HG02571 (cell line): ENCODE measurements around the gene RPLP2.

Experiments used
- ATAC-seq: cut with Tn5 transposase; IDR thresholded peaks from one replicate; pipeline ENCODE4 v1.9.1; 2021; ENCODE audit warnings: mild to moderate bottlenecking, moderate library complexity; ENCODE audit not compliant: unreplicated experiment

The RPLP2 gene

DNA sequence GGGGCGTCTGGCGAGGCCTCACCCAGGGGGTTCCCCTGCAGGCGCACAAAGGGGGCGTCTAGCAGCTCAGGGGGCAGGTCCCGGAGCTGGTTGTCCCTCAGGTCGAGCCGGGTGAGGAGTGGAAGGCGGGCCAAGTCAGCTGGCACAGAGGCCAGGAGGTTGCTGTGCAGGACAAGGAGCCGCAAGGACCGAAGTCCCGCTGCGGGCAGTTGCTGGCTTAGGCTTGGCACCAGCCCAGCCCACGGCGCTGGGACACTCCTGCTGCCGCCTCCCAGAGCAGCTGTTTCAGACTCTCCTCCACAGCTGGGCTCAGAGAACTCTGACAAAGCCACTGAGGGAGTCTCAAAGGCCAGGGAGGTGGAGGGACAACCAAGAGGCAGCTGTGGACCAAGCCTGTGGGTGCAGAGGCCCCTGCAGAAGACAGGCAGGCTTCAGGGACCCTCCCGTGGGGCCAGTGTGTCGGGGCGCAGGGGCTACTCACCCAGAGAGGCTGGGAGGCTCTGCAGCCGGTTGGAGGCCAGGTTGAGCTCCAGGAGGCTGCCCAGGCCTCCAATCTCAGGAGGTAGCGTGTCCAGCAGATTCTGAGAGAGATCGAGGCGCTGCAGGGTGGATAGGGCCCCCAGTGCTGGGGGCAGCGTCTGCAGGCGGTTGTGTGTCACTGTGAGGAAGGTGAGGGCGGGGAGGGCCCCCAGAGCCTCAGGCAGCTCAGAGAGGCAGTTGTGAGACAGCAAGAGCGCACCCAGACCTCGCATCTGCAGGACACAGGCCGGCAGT lies 6.9 kb upstream of the RPLP2 start:
- ATAC-seq, result no peak

GRCh38 chr11:803467-803742 lies 6.4 kb upstream of the RPLP2 start:
- no peak for ATAC-seq

GRCh38 chr11:803770-804598 lies 5.8 kb upstream of the RPLP2 start:
- no peak for ATAC-seq

GRCh38 chr11:804599-804964 lies 5.2 kb upstream of the RPLP2 start:
- ATAC-seq, result no peak

DNA sequence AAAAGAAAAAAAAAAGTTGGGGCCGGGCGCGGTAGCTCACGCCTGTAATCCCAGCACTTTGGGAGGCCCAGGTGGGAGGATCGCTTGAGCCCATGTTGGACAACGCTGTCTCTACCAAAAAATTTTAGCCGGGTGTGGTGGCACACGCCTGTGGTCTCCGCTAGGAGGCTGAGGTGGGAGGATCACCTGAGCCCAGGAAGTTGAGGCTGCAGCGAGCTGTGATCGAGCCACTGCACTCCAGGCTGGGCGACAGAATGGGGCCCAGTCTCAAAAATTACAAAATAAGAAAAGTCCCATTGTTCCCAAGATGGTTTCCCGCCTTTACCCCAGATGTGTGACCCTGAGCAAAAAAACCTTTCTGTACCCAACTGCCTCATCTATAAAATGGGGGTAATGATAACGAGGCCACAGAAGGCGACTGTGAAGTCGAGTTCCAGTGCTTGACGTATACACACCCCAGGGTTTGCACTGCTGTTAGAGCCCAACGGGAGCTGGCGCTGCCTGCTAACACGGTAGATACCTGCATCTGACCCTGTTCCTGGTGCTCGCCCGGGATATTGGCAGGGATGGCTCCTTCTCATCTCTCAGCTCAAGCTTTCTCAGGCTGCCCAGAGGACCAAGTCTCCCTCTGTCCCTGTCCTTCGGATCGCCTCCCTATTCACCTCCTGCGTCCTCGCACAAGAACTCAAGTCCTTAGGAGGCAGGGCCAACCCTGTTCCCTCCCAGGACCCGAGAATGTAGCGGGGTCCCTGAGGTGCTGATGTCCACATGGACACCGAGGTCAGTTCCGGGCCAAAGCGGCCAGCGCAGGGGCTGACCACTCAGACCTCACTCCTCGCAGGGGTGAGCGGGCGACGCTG lies 1.1 kb upstream of the RPLP2 start:
- ATAC-seq, result no peak

DNA sequence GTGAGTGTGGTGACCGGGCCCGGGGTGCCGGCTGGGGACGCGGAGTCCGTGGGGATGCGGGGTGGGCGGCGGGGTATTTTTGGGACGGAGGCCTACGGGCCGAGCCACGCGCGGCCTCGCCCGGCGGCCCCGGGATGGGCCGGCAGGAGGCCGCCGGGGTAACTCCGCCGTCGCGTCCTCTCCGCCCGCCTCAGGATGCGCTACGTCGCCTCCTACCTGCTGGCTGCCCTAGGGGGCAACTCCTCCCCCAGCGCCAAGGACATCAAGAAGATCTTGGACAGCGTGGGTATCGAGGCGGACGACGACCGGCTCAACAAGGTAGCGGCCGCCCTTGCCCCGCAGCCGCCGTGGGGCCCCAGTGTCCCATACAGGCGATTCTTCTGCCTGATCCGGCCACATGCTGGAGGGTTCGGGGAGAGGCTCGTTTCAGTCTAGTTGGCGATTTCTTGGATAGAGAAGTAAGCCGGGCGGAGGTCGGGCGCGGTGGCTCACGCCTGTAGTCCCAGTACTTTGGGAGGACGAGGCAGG lies 337 bp downstream of the RPLP2 start:
- peak; percentile 4 for ATAC-seq

- no peak for ATAC-seq
Observed at GRCh38 chr11:811446-812245, 1.9 kb downstream of the RPLP2 start.

DNA sequence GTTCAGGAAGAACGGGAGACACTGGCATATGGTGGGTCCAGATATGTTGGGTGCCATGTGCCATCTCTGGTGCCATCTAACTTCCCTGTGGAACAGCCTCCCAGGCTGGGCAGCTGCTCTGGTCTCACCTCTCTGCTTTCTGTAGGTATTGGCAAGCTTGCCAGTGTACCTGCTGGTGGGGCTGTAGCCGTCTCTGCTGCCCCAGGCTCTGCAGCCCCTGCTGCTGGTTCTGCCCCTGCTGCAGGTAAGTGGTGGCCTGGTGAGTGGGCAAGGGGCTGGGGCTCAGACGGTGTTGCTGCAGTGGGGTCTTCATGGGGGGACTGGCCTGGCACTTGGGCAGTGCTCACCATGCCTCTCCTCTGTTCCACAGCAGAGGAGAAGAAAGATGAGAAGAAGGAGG lies 2.6 kb downstream of the RPLP2 start:
- no peak for ATAC-seq

DNA sequence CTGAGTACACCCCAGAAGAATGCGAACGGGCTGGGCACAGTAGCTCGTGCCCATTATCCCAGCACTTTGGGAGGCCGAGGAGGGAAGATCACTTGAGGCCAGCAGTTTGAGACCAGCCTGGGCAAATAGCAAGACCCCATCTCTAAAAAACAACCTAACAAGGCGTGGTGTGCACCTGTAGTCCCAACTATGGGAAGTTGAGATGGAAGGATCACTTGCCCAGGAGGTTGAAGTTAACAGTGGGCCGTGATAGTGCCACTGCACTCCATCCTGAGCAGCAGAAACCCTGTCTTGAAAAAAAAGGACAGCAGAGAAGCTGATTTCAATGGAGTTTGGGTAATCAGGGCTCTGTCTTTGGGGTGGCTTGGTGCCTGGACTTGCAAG lies 3.3 kb downstream of the RPLP2 start:
- ATAC-seq, result no peak

- no peak for ATAC-seq
Observed at GRCh38 chr11:813456-814096, 3.8 kb downstream of the RPLP2 start.

DNA sequence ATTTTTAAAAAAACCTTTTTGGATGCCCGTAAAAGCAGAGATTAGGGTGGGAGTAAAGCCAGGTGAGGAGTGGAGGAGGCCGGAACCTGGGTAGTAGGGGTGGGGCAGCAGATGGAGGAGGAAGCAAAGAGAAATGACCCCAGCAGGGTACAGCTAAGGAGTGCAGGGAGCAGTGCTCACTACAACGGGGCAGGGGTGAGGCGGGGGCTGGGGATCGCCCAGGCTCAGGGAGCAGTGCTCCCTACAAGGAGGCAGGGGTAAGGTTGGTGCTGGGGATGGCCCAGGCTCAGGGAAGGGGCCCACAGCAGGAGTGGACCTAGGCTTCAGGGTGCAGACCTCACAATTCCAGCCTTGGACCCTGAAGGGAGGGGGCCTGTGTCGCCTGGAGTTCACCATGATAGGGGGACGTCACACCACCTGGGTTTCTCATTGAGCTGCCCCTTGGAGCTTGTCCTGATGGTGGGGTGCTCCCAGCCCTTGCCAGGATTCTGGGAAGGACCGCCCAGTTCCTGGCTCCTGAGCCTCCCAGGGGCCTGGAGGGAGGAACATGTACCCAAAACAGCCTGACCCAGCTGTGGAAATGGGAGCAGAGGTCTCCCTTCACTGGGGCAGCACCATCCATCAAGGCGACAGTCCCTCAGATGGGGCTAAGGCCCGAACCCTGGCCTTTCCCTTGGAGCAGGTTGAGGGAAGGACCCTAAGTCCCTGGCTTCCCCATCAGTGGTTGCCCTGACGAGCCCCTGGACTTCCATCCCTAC lies 6.1 kb downstream of the RPLP2 start:
- ATAC-seq, result no peak

DNA sequence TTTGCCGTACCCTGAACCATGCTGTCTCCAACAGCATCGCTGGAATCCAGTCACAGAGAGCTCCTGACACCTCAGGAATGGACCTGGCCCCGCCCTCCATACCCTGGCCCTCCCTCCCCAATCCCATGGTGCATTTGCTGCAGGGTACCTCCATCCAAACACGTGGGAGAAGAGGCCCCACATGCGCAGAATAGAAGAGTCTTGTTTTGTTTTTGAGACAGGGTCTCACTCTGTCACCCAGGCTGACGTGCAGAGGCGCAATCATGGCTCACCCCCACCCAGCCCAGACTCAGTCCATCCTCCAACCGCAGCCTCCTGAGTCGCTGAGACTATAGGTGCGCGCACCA lies 6.6 kb downstream of the RPLP2 start:
- ATAC-seq, result no peak

DNA sequence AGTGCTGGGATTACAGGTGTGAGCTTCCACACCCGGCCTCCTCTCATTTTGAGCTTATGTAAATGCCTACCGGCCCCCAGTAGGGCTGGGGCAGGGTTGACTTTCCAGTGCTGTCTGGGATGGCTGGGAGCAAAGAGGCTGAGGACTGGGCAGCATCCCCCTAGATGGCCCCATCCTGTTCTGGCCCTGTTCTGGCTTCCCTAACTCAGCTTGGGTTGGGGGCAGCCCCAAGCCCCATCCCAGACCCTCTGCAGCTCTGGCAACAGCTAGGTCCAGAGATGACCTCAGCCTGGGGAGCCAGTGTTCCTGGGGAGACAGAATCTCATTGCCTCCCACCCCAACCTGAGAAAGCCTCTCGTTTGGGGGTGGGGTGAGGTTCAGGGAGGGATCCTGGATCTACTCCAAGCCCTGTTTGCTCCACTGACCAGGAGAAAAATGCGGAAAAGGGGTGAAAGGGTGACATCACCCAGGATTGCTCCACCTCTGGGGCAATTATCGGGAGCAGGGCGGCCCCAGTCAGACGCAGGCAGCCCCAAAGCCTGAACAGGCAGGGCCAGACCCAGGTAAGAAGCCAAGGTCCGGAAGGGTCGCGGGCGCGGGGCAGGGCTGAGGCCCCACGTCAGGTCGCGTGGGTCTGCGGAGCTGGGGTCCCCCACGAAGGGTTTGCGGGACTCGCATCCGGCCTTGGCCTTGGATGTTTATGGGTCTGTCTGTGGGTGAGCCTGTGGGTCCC lies 8.8 kb downstream of the RPLP2 start, which contains the start of gene PNPLA2:
Gene PNPLA2, plus strand, starts transcription at position 519 of the 733 bp plus-strand sequence. CDS start 805 bp downstream, outside the sequence.
- ATAC-seq, result no peak

- peak; percentile 64 for ATAC-seq
Observed at GRCh38 chr11:819129-819931, 9.6 kb downstream of the RPLP2 start.

GRCh38 chr11:819943-820649 lies 10.3 kb downstream of the RPLP2 start:
- ATAC-seq, result peak; percentile 47

- ATAC-seq, result no peak
Observed at GRCh38 chr11:820655-821511, 11.1 kb downstream of the RPLP2 start.
